Fibroblast of skin of back (primary cell): ENCODE data around the gene HBG1.

Experiments
- DNase-seq: peaks from one replicate; pipeline ENCODE4 v3.0.0-alpha.2; 2013

The HBG1 gene

GRCh38 chr11:5224538-5225479 is 24.8 kb downstream of the HBG1 start:
- DNase-seq, result no peak

- DNase-seq, result no peak
Measured at GRCh38 chr11:5223686-5224085, 26.0 kb downstream of the HBG1 start.

- no peak for DNase-seq
Measured at GRCh38 chr11:5223146-5223545, 26.5 kb downstream of the HBG1 start.

- no peak for DNase-seq
Measured at GRCh38 chr11:5210376-5210885, 39.2 kb downstream of the HBG1 start.

- peak; percentile 59 for DNase-seq
Measured at GRCh38 chr11:5204787-5205186, 44.9 kb downstream of the HBG1 start.

DNA sequence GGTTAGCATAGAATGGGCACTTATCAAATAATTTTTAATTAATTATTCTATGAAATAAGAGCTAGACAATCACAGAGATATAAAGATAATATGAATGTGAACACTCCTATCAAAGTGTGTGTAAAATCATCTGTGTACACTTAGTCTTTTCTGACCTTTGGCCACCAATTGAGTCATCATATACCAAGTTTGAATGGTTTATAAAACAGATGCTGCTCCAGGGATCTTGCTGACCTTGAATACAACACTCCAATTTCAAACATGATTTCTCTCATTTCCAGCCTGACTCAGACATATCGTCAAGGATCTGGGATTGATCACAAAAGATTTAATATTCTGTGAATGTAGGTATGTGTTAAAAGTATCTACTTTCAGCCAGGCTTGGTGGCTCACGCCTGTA is 46.3 kb downstream of the HBG1 start:
- no peak for DNase-seq

GRCh38 chr11:5200582-5200981 is 49.1 kb downstream of the HBG1 start, which contains the start of gene OR51V1:
TSS of gene OR51V1 (minus strand) at chr11:5200682. CDS start at chr11:5200682, 0 bp downstream.
- no peak for DNase-seq

DNA sequence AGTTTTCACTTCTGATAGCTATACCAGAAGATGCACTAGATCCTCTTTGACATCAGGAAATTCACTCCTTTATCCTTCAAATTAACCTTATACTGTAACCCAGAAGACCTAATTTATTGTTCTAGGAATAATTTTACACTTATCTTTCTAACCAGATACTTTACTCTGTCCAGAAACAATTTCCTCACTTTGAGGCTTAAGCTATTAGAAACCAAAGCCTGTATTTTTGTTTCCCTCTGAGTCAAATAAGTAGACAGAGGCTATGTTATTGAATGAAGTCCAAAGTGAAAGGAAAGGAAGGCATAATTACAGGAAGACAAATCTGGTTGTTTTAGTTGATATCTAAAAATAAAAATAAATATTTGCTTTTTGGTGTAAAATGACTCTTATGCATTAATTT is 51.4 kb downstream of the HBG1 start:
- no peak for DNase-seq
